GM21529 (cell line): ENCODE results near the gene DDX27.
"Not testable (repeated sequence)": the region's sequence is repeated elsewhere in the genome, so short reads cannot be mapped to it uniquely, and the experiment has no call there.

ENCODE experiments used
- ATAC-seq: cut with Tn5 transposase; IDR thresholded peaks from one replicate; pipeline ENCODE4 v1.9.1; 2021; ENCODE audit not compliant: unreplicated experiment

Gene DDX27

GRCh38 chr20:49219091-49219923 is at the start of gene DDX27:
Gene DDX27, plus strand, starts transcription at chr20:49219416. Its CDS starts 33 bp downstream, at chr20:49219449.
- peak; percentile 81 for ATAC-seq

DNA sequence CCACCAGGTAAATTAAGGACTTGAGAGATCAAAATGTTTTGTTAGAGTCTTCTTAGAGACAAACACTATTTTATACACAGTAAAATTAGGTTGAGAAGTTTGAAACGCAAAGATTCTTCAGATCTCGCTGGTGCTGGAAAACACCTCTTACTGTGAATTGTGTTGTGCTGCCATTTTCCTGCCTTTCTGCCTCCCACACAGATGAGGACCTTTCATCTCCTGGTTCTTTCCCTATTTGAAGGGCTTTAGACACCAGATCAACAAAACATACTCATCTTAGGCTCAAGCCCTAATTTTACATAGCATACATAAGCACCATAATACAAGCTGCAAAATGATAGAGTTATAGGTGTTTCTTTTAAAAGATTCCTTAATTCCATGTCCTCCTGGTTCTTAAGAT is 49.7 kb upstream of the DDX27 start:
- ATAC-seq, result no peak

- ATAC-seq, result no peak
Observed at GRCh38 chr20:49170714-49171113, 48.5 kb upstream of the DDX27 start.

GRCh38 chr20:49171909-49172308 is 47.3 kb upstream of the DDX27 start:
- ATAC-seq, result no peak

GRCh38 chr20:49172413-49172812 is 46.8 kb upstream of the DDX27 start:
- no peak for ATAC-seq

- no peak for ATAC-seq
Observed at GRCh38 chr20:49174183-49174582, 45.0 kb upstream of the DDX27 start.

- no peak for ATAC-seq
Observed at GRCh38 chr20:49179368-49180277, 39.6 kb upstream of the DDX27 start.

DNA sequence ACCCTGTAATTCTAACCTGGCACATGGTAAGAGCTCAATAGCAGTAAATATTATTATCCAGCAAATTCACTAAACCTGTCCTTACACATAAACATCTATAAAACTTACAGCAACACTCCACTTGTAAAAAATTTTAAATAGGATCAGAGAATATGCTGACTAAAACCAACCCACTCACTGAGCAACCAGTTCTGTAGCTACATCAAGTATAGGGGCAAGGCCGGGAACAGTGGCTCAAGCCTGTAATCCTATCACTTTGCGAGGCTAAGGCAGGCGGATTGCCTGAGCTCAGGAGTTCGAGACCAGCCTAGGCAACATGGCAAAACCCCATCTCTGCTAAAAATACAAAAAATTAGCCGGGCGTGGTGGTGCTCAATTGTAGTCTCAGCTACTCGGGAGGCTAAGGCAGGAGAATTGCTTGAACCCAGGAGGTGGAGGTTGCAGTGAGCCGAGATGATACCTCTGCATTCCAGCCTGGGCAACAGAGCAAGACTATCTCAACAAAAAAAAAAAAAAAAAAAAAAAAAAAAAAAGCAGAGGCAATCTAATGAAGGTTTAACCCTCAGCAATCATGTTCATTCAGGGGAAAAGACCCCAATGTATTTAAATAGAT is 37.8 kb upstream of the DDX27 start:
- no peak for ATAC-seq

- no peak for ATAC-seq
Observed at GRCh38 chr20:49183444-49183843, 35.8 kb upstream of the DDX27 start.

GRCh38 chr20:49184084-49184501 is 35.1 kb upstream of the DDX27 start:
- ATAC-seq, result not testable (repeated sequence)

- no peak for ATAC-seq
Observed at GRCh38 chr20:49184691-49185070, 34.5 kb upstream of the DDX27 start.

- ATAC-seq, result no peak
Observed at GRCh38 chr20:49185071-49185761, 34.0 kb upstream of the DDX27 start.

GRCh38 chr20:49186535-49187329 is 32.5 kb upstream of the DDX27 start:
- ATAC-seq, result no peak

- ATAC-seq, result no peak
Observed at GRCh38 chr20:49187330-49187850, 31.8 kb upstream of the DDX27 start.

DNA sequence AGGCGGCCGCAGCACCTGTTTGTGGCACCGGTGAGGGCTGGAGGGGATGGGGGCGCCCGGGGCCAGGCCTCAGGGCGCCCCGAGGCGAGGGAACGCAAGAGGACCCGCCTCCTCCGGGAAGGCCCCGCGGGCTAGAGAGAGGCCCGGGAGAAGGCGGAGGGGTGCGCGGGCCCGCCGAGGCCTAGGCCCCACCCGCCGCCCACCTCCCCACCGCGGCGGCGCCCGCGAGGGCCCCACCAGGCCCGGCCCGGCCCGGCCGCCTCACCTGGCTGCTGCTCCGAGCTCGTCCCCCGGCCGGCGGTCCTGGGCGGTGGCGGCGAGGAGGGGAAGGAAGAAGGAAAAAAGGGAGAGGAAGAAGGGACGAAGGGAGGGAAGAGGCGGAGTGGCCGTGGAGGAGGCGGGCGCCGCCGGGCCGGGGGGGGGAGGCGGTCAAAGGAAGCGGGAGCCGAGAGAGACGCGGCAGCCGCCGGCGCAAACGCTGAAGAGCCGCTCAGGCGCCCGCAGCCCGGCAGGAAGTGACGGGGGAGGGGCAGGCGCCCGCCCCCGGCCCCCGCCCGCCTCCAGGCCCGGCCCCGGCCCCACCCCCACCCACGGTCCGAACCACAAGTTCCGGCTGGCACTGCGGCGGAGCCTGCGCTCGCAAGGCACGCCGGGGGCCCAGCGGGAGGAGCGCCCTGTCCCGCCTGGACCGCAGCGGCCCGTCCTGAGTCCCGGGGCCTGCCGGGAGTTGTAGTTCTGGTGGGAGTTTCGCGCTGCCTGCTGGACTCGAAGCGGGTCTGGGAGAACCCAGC is 31.2 kb upstream of the DDX27 start, which contains the start of gene STAU1:
TSS of gene STAU1 (minus strand) at position 484 of the 791 bp plus-strand sequence. CDS start 22,133 bp downstream, outside the sequence.
- ATAC-seq, result peak; percentile 88

- not testable (repeated sequence) for ATAC-seq
Observed at GRCh38 chr20:49192944-49193518, 26.2 kb upstream of the DDX27 start.

DNA sequence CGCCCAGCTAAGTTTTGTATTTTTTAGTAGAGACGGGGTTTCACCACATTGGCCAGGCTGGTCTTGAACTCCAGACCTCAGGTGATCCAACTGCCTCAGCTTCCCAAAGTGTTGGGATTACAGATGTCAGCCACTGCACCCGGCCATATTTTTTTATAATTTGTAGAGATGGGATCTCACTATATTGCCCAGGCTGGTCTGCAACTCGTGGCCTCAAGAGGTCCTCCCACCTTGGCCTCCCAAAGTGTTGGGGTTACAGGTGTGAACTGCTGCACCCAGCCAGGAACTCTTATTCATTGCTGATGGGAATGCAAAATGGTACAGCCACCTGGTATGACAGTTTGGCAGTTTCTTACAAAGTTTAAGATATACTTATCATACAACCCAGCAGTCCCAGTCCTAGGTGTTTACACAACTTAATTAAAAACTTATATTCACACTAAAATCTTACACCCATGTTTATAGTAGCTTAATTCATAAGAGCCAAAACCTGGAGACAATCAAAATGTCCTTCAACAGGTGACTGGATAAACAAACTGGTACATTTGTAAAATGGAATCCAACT is 19.4 kb upstream of the DDX27 start:
- no peak for ATAC-seq

DNA sequence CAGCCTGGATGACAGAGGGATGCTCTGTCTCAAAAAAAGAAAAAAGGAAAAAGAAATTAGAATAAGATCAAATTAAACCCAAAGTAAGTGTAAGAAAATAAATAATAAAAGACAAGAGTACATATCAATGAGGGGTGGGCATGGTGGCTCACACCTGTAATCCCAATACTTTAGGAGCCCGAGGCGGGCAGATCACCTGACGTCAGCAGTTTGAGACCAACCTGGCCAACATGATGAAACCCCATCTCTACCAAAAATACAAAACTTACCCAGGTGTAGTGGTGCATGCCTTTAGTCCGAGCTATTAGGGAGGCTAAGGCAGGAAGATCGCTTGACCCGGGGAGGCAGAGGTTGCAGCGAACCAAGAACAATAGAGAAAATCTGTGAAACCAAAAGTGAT is 16.2 kb upstream of the DDX27 start:
- ATAC-seq, result no peak
